ENCODE results near the gene MAP1B.

Gene MAP1B

DNA sequence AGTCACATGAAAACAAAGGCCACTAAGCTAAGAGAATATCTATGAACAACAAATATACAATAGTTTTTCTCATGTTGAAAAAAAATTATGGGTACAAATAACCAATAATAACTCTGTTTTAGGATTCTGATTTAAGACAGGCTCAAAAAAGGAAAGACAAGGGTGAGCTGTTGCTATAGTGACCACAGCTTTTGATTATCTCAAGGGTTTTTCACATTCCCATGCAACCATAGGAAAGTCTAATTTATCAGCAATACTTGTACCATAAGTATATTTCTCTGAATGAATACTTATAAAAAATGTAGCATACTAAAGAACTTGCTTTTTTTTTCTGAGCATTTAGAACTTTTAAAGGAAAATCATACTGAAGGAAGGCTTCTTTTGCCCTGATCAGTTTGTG lies 144.7 kb downstream of the MAP1B start:
- DNase-seq (ENCODE audit: low read depth): no peak

- DNase-seq (ENCODE audit: low read depth): peak; percentile 66
Observed at GRCh38 chr5:72252574-72253155, 145.4 kb downstream of the MAP1B start.

GRCh38 chr5:72255237-72255636 lies 148.0 kb downstream of the MAP1B start:
- DNase-seq (ENCODE audit: low read depth): no peak

DNA sequence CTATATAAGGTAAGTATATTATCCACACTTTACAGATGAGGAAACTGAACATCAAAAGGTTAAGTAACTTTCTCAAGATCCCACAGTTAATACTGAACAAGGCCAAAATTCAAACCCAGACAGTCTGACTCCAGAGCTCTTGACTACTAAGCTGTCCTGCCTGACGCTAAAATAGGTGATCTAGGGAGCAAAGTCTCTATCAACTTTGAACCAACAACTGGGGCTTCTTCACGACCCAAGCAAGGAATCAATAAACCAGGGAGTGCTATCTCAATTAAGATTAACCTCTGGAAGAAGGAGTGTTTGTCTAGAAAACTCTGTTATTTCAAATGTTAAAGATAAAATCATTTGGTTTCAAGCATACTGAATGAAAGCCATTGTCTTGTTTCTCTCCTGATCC lies 148.4 kb downstream of the MAP1B start:
- DNase-seq (ENCODE audit: low read depth): no peak

GRCh38 chr5:72256536-72256935 lies 149.3 kb downstream of the MAP1B start:
- DNase-seq (ENCODE audit: low read depth): no peak
